Activated T-cell treated with anti-CD3 and anti-CD28 coated beads, Interleukin-2, amount 50 U/mL, for 72 hours (primary cell): Measurements from ENCODE around the gene MVP. TPM values are rescaled to one million over a fixed set of nuclear protein-coding genes. Genes with fewer than 3 reads are reported as not detected.

ENCODE experiments used
- ATAC-seq, 2 donors: fragments of 150-1000 bp; cut with Tn5 transposase; replicated peaks in 1 of 2; 2 replicates each; pipeline ENCODE4 v1.10.0; 2021; ENCODE audit warnings: moderate library complexity in 2 of 2, mild to moderate bottlenecking in 1 of 2
- DNase-seq, 2 donors: peaks; one replicate each; pipeline ENCODE4 v3.0.0; 2021 to 2022; ENCODE audit warnings: mixed read lengths in 1 of 2
- H3K27ac Mint-ChIP-seq: one replicate; pipeline ENCODE4 v1.8.0; 2022; ENCODE audit warnings: mild to moderate bottlenecking, moderate library complexity, mixed read lengths
- H3K27me3 Mint-ChIP-seq: one replicate; pipeline ENCODE4 v1.8.0; 2022; ENCODE audit warnings: low read depth, mixed read lengths
- H3K36me3 Mint-ChIP-seq, 2 donors: one replicate each; pipeline ENCODE4 v1.8.0; 2022; ENCODE audit warnings: mixed read lengths in 2 of 2, mild to moderate bottlenecking in 1 of 2; ENCODE audit not compliant: insufficient read depth in 2 of 2
- H3K4me1 Mint-ChIP-seq: one replicate; pipeline ENCODE4 v1.8.0; 2022; ENCODE audit warnings: low read depth, mixed read lengths
- H3K4me3 Mint-ChIP-seq, 2 donors: one replicate each; pipeline ENCODE4 v1.8.0; 2022; ENCODE audit warnings: mild to moderate bottlenecking in 2 of 2, mixed read lengths in 2 of 2, moderate library complexity in 2 of 2
- H3K9me3 Mint-ChIP-seq, 2 donors: one replicate each; pipeline ENCODE4 v1.8.0; 2022; ENCODE audit warnings: mixed read lengths in 2 of 2
- total RNA-seq, 2 donors: library from RNA; stranded (reverse); gene quantifications; one replicate each; pipeline ENCODE4 v1.2.3, GENCODE V29; 2022

Gene MVP
- total RNA-seq, 2 donors from 2014 or later, result 148 to 161 TPM

- no peak overlapping the region for H3K4me3 Mint-ChIP-seq
Measured at GRCh38 chr16:29891525-29892457, 71.5 kb downstream of the MVP start.

DNA sequence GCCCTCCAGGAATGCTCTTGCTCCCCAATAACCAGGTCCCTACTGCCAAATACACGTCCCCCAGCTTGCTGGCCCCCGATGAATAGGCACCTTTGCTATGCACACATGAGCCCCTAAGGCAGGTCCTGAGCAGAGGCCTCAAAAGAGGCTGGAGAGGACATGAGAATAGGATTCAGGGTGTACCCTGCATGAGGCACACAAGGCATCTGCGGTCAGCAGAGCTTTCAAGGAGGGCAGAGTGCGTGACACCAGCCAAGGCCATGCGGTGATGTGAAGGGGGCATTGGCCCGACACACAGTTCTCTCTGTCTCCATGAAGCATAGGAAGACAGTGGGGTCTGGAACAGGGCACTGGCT, 72.2 kb downstream of the MVP start:
- H3K36me3 Mint-ChIP-seq, result no peaks in the 10 kb centered on the region
- H3K27me3 Mint-ChIP-seq, result peaks cover 6% of the 10 kb centered on the region
- no peaks in the 10 kb centered on the region for H3K9me3 Mint-ChIP-seq
- DNase-seq (no peak), ATAC-seq (no peak)
- H3K27ac Mint-ChIP-seq, result no peak overlapping the region
- no peak overlapping the region for H3K4me3 Mint-ChIP-seq
- H3K4me1 Mint-ChIP-seq, result no peaks in the 10 kb centered on the region

More at GRCh38 chr16:29891525-29892457, 71.5 kb downstream of the MVP start:
- no peaks in the 10 kb centered on the region for H3K4me1 Mint-ChIP-seq
- DNase-seq (no peak), ATAC-seq (no peak)
- H3K27me3 Mint-ChIP-seq, result no peaks in the 10 kb centered on the region
- no peak overlapping the region for H3K27ac Mint-ChIP-seq
- H3K9me3 Mint-ChIP-seq, result no peaks in the 10 kb centered on the region
- H3K36me3 Mint-ChIP-seq, result no peaks in the 10 kb centered on the region

GRCh38 chr16:29893553-29893952, 73.3 kb downstream of the MVP start:
- ATAC-seq (no peak), DNase-seq (no peak)
- H3K27ac Mint-ChIP-seq, result no peak overlapping the region
- H3K4me1 Mint-ChIP-seq, result peaks cover 4% of the 10 kb centered on the region
- H3K4me3 Mint-ChIP-seq, result no peak overlapping the region
- H3K36me3 Mint-ChIP-seq, result no peaks in the 10 kb centered on the region
- no peaks in the 10 kb centered on the region for H3K9me3 Mint-ChIP-seq
- peaks cover 17% of the 10 kb centered on the region for H3K27me3 Mint-ChIP-seq

DNA sequence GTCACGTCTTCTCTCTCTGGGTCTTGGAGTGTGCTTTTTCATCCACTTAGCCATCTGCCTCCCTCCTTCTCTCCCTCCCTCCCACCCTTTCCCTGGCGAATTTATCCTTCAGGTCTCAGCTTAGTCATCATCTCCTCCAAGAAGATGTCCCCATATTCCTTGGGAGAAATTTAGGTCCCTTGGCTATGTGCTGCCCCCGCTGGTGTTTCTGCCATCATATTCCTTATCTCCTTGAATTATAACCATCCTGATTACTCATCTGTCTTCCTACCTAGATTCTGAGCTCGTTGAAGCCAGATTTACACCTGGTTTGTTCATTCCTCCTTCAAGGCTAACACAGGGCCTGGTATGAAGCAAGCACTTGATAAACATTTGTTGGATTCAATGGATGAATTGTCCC, 74.1 kb downstream of the MVP start:
- DNase-seq (no peak), ATAC-seq (no peak)
- H3K9me3 Mint-ChIP-seq, result no peaks in the 10 kb centered on the region

DNA sequence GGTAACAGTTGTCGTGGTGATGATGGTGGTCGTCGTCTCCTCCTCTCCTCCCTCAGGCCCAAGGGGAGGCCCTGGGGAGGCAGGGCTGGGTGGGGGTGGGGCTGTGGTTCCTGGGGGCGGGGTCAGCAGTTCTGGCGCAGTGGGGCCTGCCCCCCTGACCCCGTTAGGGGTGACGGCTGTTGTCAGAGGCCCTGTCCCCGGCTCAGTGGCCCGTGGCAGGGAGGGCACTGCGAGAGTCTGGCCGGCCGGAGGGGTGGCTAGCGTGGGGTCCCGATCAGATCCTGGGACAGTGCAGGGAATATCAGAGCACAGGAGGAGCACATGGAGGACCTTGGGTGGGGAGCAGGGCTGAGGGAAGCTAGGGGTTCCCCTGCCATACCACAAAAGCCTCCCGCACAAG, 76.6 kb downstream of the MVP start:
- ATAC-seq (no peak), DNase-seq (no peak)
- peaks cover 24% of the 10 kb centered on the region for H3K27me3 Mint-ChIP-seq
- H3K4me3 Mint-ChIP-seq, result no peak overlapping the region
- no peak overlapping the region for H3K27ac Mint-ChIP-seq
- H3K36me3 Mint-ChIP-seq, result no peaks in the 10 kb centered on the region
- peaks cover 17% of the 10 kb centered on the region for H3K4me1 Mint-ChIP-seq
- no peaks in the 10 kb centered on the region for H3K9me3 Mint-ChIP-seq

More for the DNA sequence above, 74.1 kb downstream of the MVP start:
- no peak overlapping the region for H3K4me3 Mint-ChIP-seq
- peaks cover 7% of the 10 kb centered on the region for H3K4me1 Mint-ChIP-seq
- H3K36me3 Mint-ChIP-seq, result no peaks in the 10 kb centered on the region
- no peak overlapping the region for H3K27ac Mint-ChIP-seq
- peaks cover 24% of the 10 kb centered on the region for H3K27me3 Mint-ChIP-seq

DNA sequence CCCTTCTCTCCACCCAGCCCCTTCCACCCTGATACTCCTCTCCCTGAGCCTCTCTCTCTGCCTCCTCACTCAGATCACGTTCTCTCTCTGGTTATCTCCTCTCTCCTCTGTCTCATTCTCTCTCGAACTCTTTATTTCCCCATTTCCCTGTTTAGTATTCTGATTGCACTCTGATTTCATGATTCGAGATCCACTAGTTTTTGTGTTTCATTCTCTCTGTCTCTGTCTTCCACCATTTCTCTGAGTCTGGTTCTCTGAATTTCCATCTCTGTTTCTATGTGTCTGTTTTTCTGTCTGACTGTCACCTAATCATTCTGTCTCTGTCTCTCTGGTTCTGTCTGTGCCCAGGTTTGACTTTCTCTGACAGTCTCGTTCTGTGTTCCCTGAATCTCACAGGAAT, 77.1 kb downstream of the MVP start:
- Mint-ChIP-seq H3K4me3 (no peak overlapping the region), H3K27me3 (peaks cover 24% of the 10 kb centered on the region), H3K9me3 (no peaks in the 10 kb centered on the region), H3K27ac (no peak overlapping the region), H3K4me1 (peaks cover 17% of the 10 kb centered on the region), H3K36me3 (no peaks in the 10 kb centered on the region)
- ATAC-seq (no peak), DNase-seq (no peak)

Other genes starting within 250 kb of the MVP start
- 10 to 100 TPM; 77.4 to 84.4 TPM for gene SPN, start 157.2 kb upstream of the MVP start, total RNA-seq
- 1 to 10 TPM; 4.5 to 5.6 TPM for gene QPRT, start 141.3 kb upstream of the MVP start, total RNA-seq
- 10 to 100 TPM; 23.7 to 25.9 TPM for gene C16orf54, start 74.5 kb upstream of the MVP start, total RNA-seq
- not detected for gene ZG16, start 42.2 kb upstream of the MVP start, total RNA-seq
- 100 to 1,000 TPM; 153 to 180 TPM for gene KIF22, start 29.7 kb upstream of the MVP start, total RNA-seq
- gene MAZ, start 13.9 kb upstream of the MVP start, total RNA-seq, result 100 to 1,000 TPM; 266 to 329 TPM
- gene PRRT2, start 8.3 kb upstream of the MVP start, total RNA-seq, result 1 to 10 TPM; 2.4 to 2.8 TPM
- gene PAGR1, start 4.3 kb upstream of the MVP start, total RNA-seq, result 10 to 100 TPM; 14.8 to 17.8 TPM
- gene CDIPT, start 42.8 kb downstream of the MVP start, total RNA-seq, result 10 to 100 TPM; 48.7 to 56.0 TPM
- gene SEZ6L2, start 79.1 kb downstream of the MVP start, total RNA-seq, result under 1 TPM; 0.31 to 0.44 TPM
- gene ASPHD1, start 80.0 kb downstream of the MVP start, total RNA-seq, result under 1 TPM; 0.82 to 0.93 TPM
- gene KCTD13, start 105.8 kb downstream of the MVP start, total RNA-seq, result 10 to 100 TPM; 45.3 to 46.8 TPM
- gene TMEM219, start 141.6 kb downstream of the MVP start, total RNA-seq, result 10 to 100 TPM; 84.5 to 84.7 TPM
- gene TAOK2, start 153.4 kb downstream of the MVP start, total RNA-seq, result 10 to 100 TPM; 31.1 to 35.0 TPM
- gene HIRIP3, start 175.2 kb downstream of the MVP start, total RNA-seq, result 10 to 100 TPM; 38.8 to 45.8 TPM
- gene INO80E, start 175.8 kb downstream of the MVP start, total RNA-seq, result 100 to 1,000 TPM in 1 of 2 donors, 10 to 100 TPM in 1; 98.5 to 116 TPM
- under 1 TPM in 1 of 2 donors, not detected in 1; 0.43 TPM for gene DOC2A, start 190.6 kb downstream of the MVP start, total RNA-seq
- gene C16orf92, start 202.7 kb downstream of the MVP start, total RNA-seq, result not detected
- 1 to 10 TPM; 4.5 to 6.9 TPM for gene TLCD3B, start 210.8 kb downstream of the MVP start, total RNA-seq
- 100 to 1,000 TPM; 857 to 918 TPM for gene ALDOA, start 245.3 kb downstream of the MVP start, total RNA-seq